ENCODE data around the gene MACROD2. TPM values are rescaled to one million over a fixed set of nuclear protein-coding genes. Genes with fewer than 3 reads are reported as not detected.

MACROD2 gene
- total RNA-seq, 1 donor from 2014 or later: 78.2 TPM

DNA sequence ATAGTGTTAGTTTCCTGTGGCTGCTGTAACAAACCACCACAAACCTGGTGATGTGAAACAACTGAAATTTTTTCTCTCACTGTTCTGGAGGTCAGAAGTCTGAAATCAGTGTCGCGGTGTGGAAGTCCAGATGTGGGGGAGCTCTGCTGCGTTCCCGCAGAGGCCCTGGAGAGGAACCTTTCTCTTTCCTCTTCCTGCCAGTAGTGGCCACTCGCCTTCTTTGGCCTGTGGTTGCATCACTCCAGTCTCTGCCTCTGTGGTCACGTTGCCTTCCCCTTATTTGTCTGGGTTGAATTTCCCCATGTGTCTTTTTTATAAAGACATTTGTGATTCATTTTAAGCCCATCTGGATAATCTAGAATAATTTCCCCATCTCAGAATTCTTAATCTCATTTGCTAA, 637.6 kb downstream of the MACROD2 start:
- Histone ChIP-seq H3K9me3 (no peaks in the 10 kb centered on the region), H3K27ac (no peak overlapping the region), H3K4me3 (no peak overlapping the region), H3K27me3 (no peaks in the 10 kb centered on the region), H3K4me1 (no peaks in the 10 kb centered on the region), H3K36me3 (no peaks in the 10 kb centered on the region)
- intact Hi-C loops (cut with DNase I): no loop called here
- DNase-seq (no peak), ATAC-seq (no peak)
- TF ChIP-seq CTCF (IDR thresholded peaks at IDR 0.05): no peak

DNA sequence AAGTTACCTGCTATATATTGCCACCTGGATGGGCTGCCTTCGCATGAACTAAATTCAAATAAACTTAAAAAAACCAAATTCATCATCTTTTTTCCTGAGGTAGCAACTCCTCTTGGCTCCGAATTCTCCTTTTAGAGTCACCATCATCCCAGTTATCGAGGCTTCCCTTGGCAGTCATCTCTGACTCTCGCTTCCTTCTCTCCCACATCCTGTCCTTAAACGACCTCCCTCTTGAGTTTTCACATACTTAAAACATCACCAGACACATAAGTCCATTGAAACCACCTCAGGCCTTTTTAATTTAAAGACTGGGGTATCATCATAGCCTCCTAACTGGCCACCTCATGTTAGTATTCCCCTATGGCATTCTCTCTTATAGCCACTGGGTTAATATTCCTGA, 638.2 kb downstream of the MACROD2 start:
- no peaks in the 10 kb centered on the region for H3K9me3 ChIP-seq
- no peak for TF ChIP-seq CTCF (IDR thresholded peaks at IDR 0.05)
- H3K27me3 ChIP-seq: no peaks in the 10 kb centered on the region
- intact Hi-C loops (cut with DNase I): no loop called here
- no peak overlapping the region for H3K4me3 ChIP-seq
- H3K4me1 ChIP-seq: no peaks in the 10 kb centered on the region
- no peak overlapping the region for H3K27ac ChIP-seq
- H3K36me3 ChIP-seq: no peaks in the 10 kb centered on the region
- ATAC-seq (no peak), DNase-seq (no peak)

- Histone ChIP-seq H3K36me3 (no peaks in the 10 kb centered on the region), H3K9me3 (no peaks in the 10 kb centered on the region), H3K27me3 (no peaks in the 10 kb centered on the region), H3K27ac (no peak overlapping the region), H3K4me3 (no peak overlapping the region), H3K4me1 (no peaks in the 10 kb centered on the region)
- ATAC-seq (no peak), DNase-seq (no peak)
- intact Hi-C loops (cut with DNase I): no loop called here
- no peak for TF ChIP-seq CTCF (IDR thresholded peaks at IDR 0.05)
Measured at GRCh38 chr20:14634665-14635064, 639.3 kb downstream of the MACROD2 start.

DNA sequence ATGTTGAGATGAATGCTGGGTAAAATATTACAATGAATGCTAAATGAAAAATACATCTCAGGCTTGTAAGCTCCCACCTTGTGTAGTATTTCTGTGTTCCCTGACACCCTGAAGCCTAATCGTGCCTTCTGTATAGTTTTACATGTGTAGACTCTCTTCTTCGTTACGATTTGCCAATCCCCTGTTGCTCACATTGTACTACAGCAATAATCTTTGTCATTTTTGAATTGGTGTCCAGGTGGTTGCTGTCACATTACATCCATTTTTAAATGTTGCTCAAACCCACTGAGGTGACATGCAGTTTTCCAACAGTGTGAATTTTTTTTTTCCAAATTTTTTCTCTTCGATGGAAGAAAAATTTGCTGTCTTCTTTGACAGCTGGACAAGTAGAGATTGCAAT, 642.1 kb downstream of the MACROD2 start:
- H3K4me1 ChIP-seq: no peaks in the 10 kb centered on the region
- H3K27ac ChIP-seq: no peak overlapping the region
- no peaks in the 10 kb centered on the region for H3K27me3 ChIP-seq
- H3K4me3 ChIP-seq: no peak overlapping the region
- no peak for TF ChIP-seq CTCF (IDR thresholded peaks at IDR 0.05)
- H3K9me3 ChIP-seq: no peaks in the 10 kb centered on the region
- ATAC-seq (no peak), DNase-seq (no peak)
- intact Hi-C loops (cut with DNase I): no loop called here
- no peaks in the 10 kb centered on the region for H3K36me3 ChIP-seq

- intact Hi-C loops (cut with DNase I): no loop called here
- Histone ChIP-seq H3K4me1 (no peaks in the 10 kb centered on the region), H3K36me3 (no peaks in the 10 kb centered on the region), H3K27me3 (no peaks in the 10 kb centered on the region), H3K9me3 (no peaks in the 10 kb centered on the region), H3K27ac (no peak overlapping the region), H3K4me3 (no peak overlapping the region)
- ATAC-seq: no peak
- TF ChIP-seq CTCF (IDR thresholded peaks at IDR 0.05): no peak
- DNase-seq: no peak
Measured at GRCh38 chr20:14643146-14643545, 647.8 kb downstream of the MACROD2 start.

DNA sequence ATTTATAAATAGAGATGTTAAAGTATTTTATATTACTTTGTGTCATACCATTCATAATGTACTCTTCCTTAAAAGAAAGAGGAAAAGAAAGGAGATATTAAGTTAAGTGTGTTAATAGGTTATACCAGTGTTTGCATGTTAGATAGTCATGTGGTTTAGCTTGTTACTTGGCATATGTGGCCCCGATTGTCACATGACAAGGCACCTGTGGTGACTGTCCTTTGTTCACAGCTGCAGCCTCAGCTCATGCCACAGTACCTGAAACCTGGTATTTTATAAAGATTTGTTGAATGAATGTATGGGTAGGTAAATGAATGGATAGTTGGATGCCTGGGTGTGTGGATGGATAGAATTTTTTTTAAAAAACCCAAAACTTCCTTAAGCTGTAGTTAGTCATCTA, 648.2 kb downstream of the MACROD2 start:
- Histone ChIP-seq H3K36me3 (no peaks in the 10 kb centered on the region), H3K27me3 (no peaks in the 10 kb centered on the region), H3K27ac (no peak overlapping the region), H3K9me3 (no peaks in the 10 kb centered on the region), H3K4me1 (no peaks in the 10 kb centered on the region), H3K4me3 (no peak overlapping the region)
- DNase-seq (no peak), ATAC-seq (no peak)
- intact Hi-C loops (cut with DNase I): no loop called here
- no peak for TF ChIP-seq CTCF (IDR thresholded peaks at IDR 0.05)

Data from upper lobe of right lung (tissue), 1 donor.